Choroid plexus epithelial cell (primary cell): ENCODE measurements around the gene TNIP3.

Experiments
- DNase-seq: peaks from one replicate; pipeline ENCODE4 v3.0.0-alpha.2; 2010; ENCODE audit warnings: low read depth
- H3K4me3 ChIP-seq: 2 replicates; pipeline ENCODE4 v1.5.1; 2011; ENCODE audit warnings: low read depth, mild to moderate bottlenecking, control low read depth, low read length, moderate library complexity
- TF ChIP-seq, protein P1 (sequence below): conservative IDR thresholded peaks from 2 replicates; pipeline ENCODE4 v1.5.1; 2011; ENCODE audit warnings: low read depth, mild to moderate bottlenecking, control low read depth, inconsistent platforms, low read length, moderate library complexity

TNIP3 gene

DNA sequence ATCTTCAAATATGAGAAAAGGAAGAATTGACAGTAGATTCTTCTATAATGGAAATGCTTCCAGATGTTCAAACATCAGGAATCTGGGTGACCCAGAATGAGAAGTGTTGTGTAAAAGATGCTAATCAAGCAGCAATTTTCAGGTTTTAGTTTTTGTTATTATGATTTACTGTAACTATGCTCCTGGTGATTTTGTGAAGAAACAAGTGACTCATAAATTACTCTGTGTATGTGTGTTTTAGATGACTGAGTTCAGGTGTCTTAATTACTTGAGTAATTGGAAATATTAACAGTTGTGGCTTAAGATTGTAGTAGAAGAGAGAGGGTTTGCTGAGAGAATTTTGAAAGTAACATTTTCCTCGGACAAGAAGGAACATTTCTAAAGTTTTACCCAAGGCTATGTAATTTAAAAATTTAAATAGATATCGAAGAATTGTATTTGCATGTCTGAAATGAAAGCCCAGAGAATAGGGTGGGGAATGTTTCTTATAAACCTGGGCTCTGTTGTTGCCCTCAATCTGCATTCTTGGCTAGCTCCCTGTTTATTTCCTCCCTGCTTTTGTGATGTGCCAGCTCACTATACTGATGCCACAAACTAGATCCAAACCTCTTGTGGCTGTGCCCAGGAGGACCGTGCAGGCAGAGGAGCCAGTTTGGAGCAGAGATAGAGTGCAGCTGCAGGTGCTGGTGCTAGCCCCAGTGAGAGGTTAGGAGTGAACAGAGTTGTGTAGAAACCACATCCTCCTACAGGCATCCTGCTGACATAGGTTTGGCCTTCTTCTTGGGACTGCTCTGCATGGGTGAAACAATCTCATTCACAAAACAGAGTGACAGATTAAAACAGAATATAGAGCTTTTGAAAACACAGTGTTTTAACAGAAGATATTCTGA is 25.4 kb upstream of the TNIP3 start:
- no peak overlapping the region for H3K4me3 ChIP-seq
- DNase-seq: peak; percentile 28
- TF ChIP-seq, protein P1, sequence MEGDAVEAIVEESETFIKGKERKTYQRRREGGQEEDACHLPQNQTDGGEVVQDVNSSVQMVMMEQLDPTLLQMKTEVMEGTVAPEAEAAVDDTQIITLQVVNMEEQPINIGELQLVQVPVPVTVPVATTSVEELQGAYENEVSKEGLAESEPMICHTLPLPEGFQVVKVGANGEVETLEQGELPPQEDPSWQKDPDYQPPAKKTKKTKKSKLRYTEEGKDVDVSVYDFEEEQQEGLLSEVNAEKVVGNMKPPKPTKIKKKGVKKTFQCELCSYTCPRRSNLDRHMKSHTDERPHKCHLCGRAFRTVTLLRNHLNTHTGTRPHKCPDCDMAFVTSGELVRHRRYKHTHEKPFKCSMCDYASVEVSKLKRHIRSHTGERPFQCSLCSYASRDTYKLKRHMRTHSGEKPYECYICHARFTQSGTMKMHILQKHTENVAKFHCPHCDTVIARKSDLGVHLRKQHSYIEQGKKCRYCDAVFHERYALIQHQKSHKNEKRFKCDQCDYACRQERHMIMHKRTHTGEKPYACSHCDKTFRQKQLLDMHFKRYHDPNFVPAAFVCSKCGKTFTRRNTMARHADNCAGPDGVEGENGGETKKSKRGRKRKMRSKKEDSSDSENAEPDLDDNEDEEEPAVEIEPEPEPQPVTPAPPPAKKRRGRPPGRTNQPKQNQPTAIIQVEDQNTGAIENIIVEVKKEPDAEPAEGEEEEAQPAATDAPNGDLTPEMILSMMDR: no peak

DNA sequence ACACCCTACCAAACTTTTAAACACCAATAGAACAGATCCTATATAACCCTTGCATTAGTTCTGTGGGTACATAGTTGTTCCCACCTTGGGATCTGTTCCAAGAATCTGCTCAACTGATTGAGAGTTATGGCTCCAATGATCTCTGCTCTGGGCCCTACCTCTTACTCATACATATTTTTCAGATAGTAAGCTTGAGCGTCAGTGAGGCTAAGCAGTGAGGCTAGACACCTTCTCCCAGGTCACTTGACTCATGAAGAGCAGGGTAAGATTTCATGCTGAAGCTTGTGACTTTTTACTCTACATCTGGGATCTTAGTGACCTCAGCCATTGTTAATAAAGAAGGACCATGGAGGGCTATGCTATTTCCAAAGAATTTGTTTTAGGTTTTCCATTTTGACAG is 23.1 kb upstream of the TNIP3 start:
- H3K4me3 ChIP-seq: no peak overlapping the region
- TF ChIP-seq, protein P1: no peak
- no peak for DNase-seq

DNA sequence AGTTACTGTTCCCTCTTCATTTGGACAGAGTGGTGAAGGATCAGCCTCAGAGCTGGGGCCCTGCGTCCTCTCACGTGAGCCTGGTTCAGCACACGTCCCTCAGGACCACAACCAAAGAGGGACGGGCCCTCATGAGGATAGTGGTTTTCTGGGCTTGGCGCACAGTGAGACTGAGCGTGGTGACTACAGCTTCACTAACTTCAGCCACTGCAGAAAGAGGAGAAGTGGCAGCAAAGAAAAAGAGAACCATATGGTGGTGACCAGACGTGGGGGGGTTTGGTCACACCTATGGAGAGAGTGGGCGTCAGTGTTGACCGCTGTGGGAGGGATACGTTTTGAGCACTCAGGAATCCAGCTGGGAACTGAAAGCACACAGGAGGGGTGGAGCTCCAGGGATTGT is 21.8 kb upstream of the TNIP3 start:
- H3K4me3 ChIP-seq: no peak overlapping the region
- TF ChIP-seq, protein P1: no peak
- no peak for DNase-seq

DNA sequence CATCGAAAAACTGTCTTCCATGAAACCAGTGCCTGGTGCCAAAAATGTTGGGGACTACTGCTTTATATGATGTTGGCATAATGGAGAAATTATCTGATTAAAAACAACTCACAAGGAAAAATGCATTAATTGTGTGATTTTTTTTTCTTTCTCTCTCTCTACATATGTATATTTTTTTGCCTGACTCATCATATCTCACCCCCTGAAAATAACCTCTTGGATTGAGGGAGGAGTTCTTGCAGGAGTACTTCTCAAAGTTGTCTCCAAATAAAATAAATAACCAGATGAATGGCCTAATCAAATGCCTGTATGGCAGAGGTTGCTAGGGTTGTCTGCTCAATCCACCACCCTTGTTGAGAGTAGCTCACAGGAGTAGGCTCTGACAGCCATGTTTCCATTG is 19.9 kb upstream of the TNIP3 start:
- TF ChIP-seq, protein P1: no peak
- no peak overlapping the region for H3K4me3 ChIP-seq
- DNase-seq: no peak

DNA sequence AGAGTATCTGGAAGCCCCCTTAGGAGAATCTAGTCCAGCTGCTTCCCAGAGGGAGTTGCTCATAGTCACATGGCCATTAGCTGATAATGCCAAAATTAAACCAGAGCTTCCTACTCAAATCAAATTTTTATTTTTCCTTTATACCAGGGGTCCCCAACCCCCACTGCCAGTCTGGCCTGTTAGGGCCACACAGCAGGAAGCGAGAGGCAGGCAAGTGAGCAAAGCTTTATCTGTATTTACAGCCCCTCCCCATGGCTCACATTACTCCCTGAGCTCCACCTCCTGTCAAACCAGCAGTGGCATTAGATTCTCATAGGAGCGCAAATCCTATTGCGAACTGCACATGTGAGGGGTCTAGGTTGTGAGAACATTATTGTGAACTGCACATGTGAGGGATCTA is 19.2 kb upstream of the TNIP3 start:
- TF ChIP-seq, protein P1: no peak
- H3K4me3 ChIP-seq: no peak overlapping the region
- no peak for DNase-seq

DNA sequence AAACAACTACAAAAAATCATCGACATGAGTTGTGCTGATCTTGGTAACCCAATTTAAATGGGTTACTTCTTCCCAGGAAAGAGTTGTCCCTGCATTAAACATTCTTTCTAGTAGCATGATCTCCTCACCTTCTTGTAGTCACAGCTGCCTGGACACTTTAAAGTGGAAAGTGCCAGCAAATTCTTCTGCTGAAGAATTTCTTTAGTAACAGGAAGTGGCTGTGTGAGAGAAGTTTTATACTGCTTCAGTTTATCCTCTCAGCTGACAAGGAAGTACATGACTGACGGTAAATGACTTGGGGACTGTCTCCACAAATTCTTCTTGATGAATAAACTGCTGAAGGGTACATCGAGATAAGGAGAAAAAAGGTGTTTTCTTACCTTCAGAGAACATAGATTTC is 18.2 kb upstream of the TNIP3 start:
- peak overlapping the region; percentile 26 for H3K4me3 ChIP-seq
- TF ChIP-seq, protein P1: no peak
- peak; percentile 77 for DNase-seq

DNA sequence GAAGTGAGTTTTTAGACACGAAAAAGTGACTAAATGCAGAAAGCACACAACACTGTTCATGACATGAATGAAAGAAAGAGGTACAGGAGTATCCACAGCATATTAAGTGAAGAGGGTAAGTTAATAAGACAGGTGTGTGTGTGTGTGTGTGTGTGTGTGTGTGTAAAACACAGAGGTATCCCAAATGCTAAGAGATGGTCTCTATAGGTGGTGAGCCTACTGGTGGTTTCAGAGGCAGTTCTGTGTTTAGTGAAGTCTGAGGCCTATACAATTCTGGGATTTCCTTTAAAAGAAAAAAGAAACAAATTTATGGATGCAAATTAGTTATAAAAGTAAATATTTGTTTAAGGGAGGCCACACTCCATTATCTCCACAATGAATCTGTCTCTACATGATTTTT is 17.4 kb upstream of the TNIP3 start:
- no peak overlapping the region for H3K4me3 ChIP-seq

More for the DNA sequence above, 17.4 kb upstream of the TNIP3 start:
- TF ChIP-seq, protein P1: no peak
- DNase-seq: no peak
